PC-9 (cell line): ENCODE measurements around the gene NLGN4X. TPM values are rescaled to one million over a fixed set of nuclear protein-coding genes. Genes with fewer than 3 reads are reported as not detected.

Experiments used
- BruUV-seq: library from RNA; stranded (reverse); fragments of 400-500 nt; replicated peaks from 2 replicates; lab custom pipeline; 2021; lab: Mats Ljungman, UMichigan
- CTCF ChIA-PET: fragments of 300-600 bp; sonication (Branson Sonifier 250); formaldehyde crosslinking; loops from one replicate; lab custom pipeline; 2022; ENCODE audit warnings: antibody characterized with exemption; lab: Charles Lee
- POLR2A ChIA-PET: fragments of 300-600 bp; sonication (Branson Sonifier 250); formaldehyde crosslinking; loops from one replicate; lab custom pipeline; 2022; ENCODE audit warnings: antibody characterized with exemption; ENCODE audit not compliant: unreplicated experiment; lab: Charles Lee
- DNase-seq, 2 experiments: peaks; one replicate each; pipeline versions ENCODE4 v3.0.0 to v3.0.0-alpha.2; 2015 to 2022; ENCODE audit warnings: mixed read lengths in 1 of 2
- H2AFZ ChIP-seq: fragments of 200-600 bp; sonication (generic); 2 replicates; pipeline ENCODE4 v1.8.1; 2017; ENCODE audit warnings: antibody characterized with exemption
- H3F3A ChIP-seq: fragments of 200-600 bp; sonication (generic); 2 replicates; pipeline ENCODE4 v1.8.1; 2017; ENCODE audit warnings: antibody characterized with exemption, mild to moderate bottlenecking, low read depth; ENCODE audit not compliant: insufficient read depth
- H3K27ac ChIP-seq: fragments of 200-600 bp; sonication (generic); 2 replicates; pipeline ENCODE4 v1.6.1; 2016; ENCODE audit warnings: mixed run types
- H3K27me3 ChIP-seq: fragments of 200-600 bp; sonication (generic); 2 replicates; pipeline ENCODE4 v1.6.1; 2016; ENCODE audit warnings: low read depth, mixed run types; ENCODE audit not compliant: insufficient read depth
- H3K36me3 ChIP-seq: fragments of 200-600 bp; sonication (generic); 2 replicates; pipeline ENCODE4 v1.6.1; 2016; ENCODE audit warnings: low read depth, mixed run types
- H3K4me1 ChIP-seq: fragments of 200-600 bp; sonication (generic); replicated peaks from 2 replicates; pipeline ENCODE4 v1.6.1; 2016; ENCODE audit warnings: mixed run types; ENCODE audit not compliant: insufficient read depth
- H3K4me2 ChIP-seq: fragments of 200-600 bp; sonication (generic); 2 replicates; pipeline ENCODE4 v1.6.1; 2017; ENCODE audit warnings: mixed run types
- H3K4me3 ChIP-seq: fragments of 200-600 bp; sonication (generic); 2 replicates; pipeline ENCODE4 v1.6.1; 2016; ENCODE audit warnings: mixed run types
- H3K79me2 ChIP-seq: fragments of 200-600 bp; sonication (generic); 2 replicates; pipeline ENCODE4 v1.6.1; 2017; ENCODE audit warnings: low read depth, mixed run types
- H3K9me2 ChIP-seq: fragments of 200-600 bp; sonication (generic); 2 replicates; pipeline ENCODE4 v1.8.1; 2017; ENCODE audit warnings: mild to moderate bottlenecking; ENCODE audit not compliant: insufficient read depth
- H3K9me3 ChIP-seq: fragments of 200-600 bp; sonication (generic); 2 replicates; pipeline ENCODE4 v1.8.1; 2016; ENCODE audit warnings: low read depth; ENCODE audit not compliant: insufficient read depth
- H4K20me1 ChIP-seq: fragments of 200-600 bp; sonication (generic); 2 replicates; pipeline ENCODE4 v1.8.1; 2017; ENCODE audit not compliant: insufficient read depth
- CTCF ChIP-seq: fragments of 200-600 bp; sonication (generic); conservative IDR thresholded peaks from 2 replicates; pipeline ENCODE4 v1.6.1; 2017; ENCODE audit warnings: mixed run types, antibody characterized with exemption, mild to moderate bottlenecking, moderate library complexity
- EZH2 ChIP-seq: fragments of 200-600 bp; sonication (generic); IDR thresholded peaks from 2 replicates; pipeline ENCODE4 v1.8.0; 2017; ENCODE audit warnings: antibody characterized with exemption, low read depth
- intact Hi-C: fragments of 100-400 bp; cut with micrococcal nuclease; formaldehyde crosslinking; loops from one replicate; pipeline ENCODE4 v1.10.0; 2022; ENCODE audit not compliant: unreplicated experiment
- total RNA-seq: library from RNA; stranded (reverse); gene quantifications from 2 replicates; pipeline ENCODE4 v1.2.3, GENCODE V29; 2021

The NLGN4X gene
- total RNA-seq, 1 experiment from 2014 or later, result 0.31 TPM

- H3F3A ChIP-seq, result no peaks in the 10 kb centered on the region
- no peak for DNase-seq
- H3K9me3 ChIP-seq, result no peaks in the 10 kb centered on the region
- no peak overlapping the region for H3K27ac ChIP-seq
- BruUV-seq, result no TSS peak
- no peak overlapping the region for H2AFZ ChIP-seq
- POLR2A ChIA-PET, result no interaction called here
- CTCF ChIA-PET, result no interaction called here
- H3K4me3 ChIP-seq, result no peak overlapping the region
- H3K9me2 ChIP-seq, result 0 out of 2 replicates have a peak, but pooled peaks cover 3% of the 10 kb centered on the region
- no peaks in the 10 kb centered on the region for H3K27me3 ChIP-seq
- intact Hi-C loops, result no loop called here
- TF ChIP-seq EZH2, result no peak
- TF ChIP-seq CTCF, result no peak
- no peaks in the 10 kb centered on the region for H3K4me1 ChIP-seq
- H3K79me2 ChIP-seq, result no peaks in the 10 kb centered on the region
- H3K4me2 ChIP-seq, result no peak overlapping the region
- H4K20me1 ChIP-seq, result no peaks in the 10 kb centered on the region
- no peaks in the 10 kb centered on the region for H3K36me3 ChIP-seq
Measured at GRCh38 chrX:6257025-6257424, 28.4 kb upstream of the NLGN4X start.

- Histone ChIP-seq H3K79me2 (no peaks in the 10 kb centered on the region), H3K4me1 (no peaks in the 10 kb centered on the region), H3K4me2 (no peak overlapping the region), H4K20me1 (no peaks in the 10 kb centered on the region), H3K27ac (no peak overlapping the region), H3F3A (no peaks in the 10 kb centered on the region), H3K36me3 (no peaks in the 10 kb centered on the region), H3K4me3 (no peak overlapping the region), H3K9me2 (no peaks in the 10 kb centered on the region), H3K9me3 (no peaks in the 10 kb centered on the region; the same call in none of the 2 replicates), H3K27me3 (no peaks in the 10 kb centered on the region), H2AFZ (no peak overlapping the region)
- intact Hi-C loops, result no loop called here
- DNase-seq, result no peak
- POLR2A ChIA-PET, result no interaction called here
- TF ChIP-seq EZH2 (no peak), CTCF (no peak)
- CTCF ChIA-PET, result no interaction called here
- no TSS peak for BruUV-seq
Measured at GRCh38 chrX:6244666-6245065, 16.0 kb upstream of the NLGN4X start.

GRCh38 chrX:6238576-6238975 is 9.9 kb upstream of the NLGN4X start:
- H3K4me2 ChIP-seq, result no peak overlapping the region
- no peaks in the 10 kb centered on the region for H3K36me3 ChIP-seq
- ChIA-PET POLR2A (no interaction called here), CTCF (no interaction called here)
- H3K79me2 ChIP-seq, result no peaks in the 10 kb centered on the region
- H2AFZ ChIP-seq, result no peak overlapping the region
- no peak overlapping the region for H3K4me3 ChIP-seq
- H3F3A ChIP-seq, result no peaks in the 10 kb centered on the region
- DNase-seq, result no peak
- TF ChIP-seq EZH2 (no peak), CTCF (no peak)
- H3K27ac ChIP-seq, result no peak overlapping the region
- H4K20me1 ChIP-seq, result no peaks in the 10 kb centered on the region
- no peaks in the 10 kb centered on the region for H3K4me1 ChIP-seq
- H3K27me3 ChIP-seq, result no peaks in the 10 kb centered on the region
- intact Hi-C loops, result no loop called here
- no TSS peak for BruUV-seq
- no peaks in the 10 kb centered on the region; the same call in 1 of the 2 replicates for H3K9me3 ChIP-seq
- H3K9me2 ChIP-seq, result no peaks in the 10 kb centered on the region; the same call in 1 of the 2 replicates
